Neural cell (in vitro differentiated cells): Measurements from ENCODE around the gene MAST2.

Source experiments
- CTCF ChIP-seq: fragments of 450-650 bp; IDR thresholded peaks from 2 replicates; pipeline ENCODE4 v1.5.1; 2014; ENCODE audit warnings: antibody characterized with exemption, mild to moderate bottlenecking, moderate library complexity; ENCODE audit not compliant: poor library complexity, severe bottlenecking
- EP300 ChIP-seq: fragments of 450-650 bp; conservative IDR thresholded peaks from 2 replicates; pipeline ENCODE4 v1.6.1; 2014; ENCODE audit warnings: antibody characterized with exemption, mild to moderate bottlenecking, moderate library complexity; ENCODE audit not compliant: poor library complexity, severe bottlenecking
- EZH2 ChIP-seq: fragments of 200-600, 300-800 bp; shearing (Covaris generic), sonication (generic); IDR thresholded peaks from 2 replicates; pipeline ENCODE4 v1.6.1; 2014; ENCODE audit warnings: antibody characterized with exemption, low read length, borderline replicate concordance, mild to moderate bottlenecking; ENCODE audit not compliant: insufficient read depth, poor library complexity, severe bottlenecking
- POLR2AphosphoS5 ChIP-seq: IDR thresholded peaks from 2 replicates; pipeline ENCODE4 v1.6.1; 2012
- REST ChIP-seq: IDR thresholded peaks from 2 replicates; pipeline ENCODE4 v1.6.1; 2012; ENCODE audit warnings: borderline replicate concordance
- SMC3 ChIP-seq: fragments of 450-650 bp; conservative IDR thresholded peaks from 2 replicates; pipeline ENCODE4 v1.6.1; 2014; ENCODE audit warnings: antibody characterized with exemption, mild to moderate bottlenecking, moderate library complexity; ENCODE audit not compliant: poor library complexity

GRCh38 chr1:45913183-45913683 is 109.8 kb downstream of the MAST2 start:
- TF ChIP-seq EP300 (no peak), CTCF (no peak), SMC3 (no peak), POLR2AphosphoS5 (no peak), REST (no peak), EZH2 (no peak)
